B cell (primary cell): ENCODE data around the gene IL25.

Source experiments
- CTCF ChIP-seq: fragments of 200-600 bp; IDR thresholded peaks from one replicate; pipeline ENCODE4 v1.8.0; 2022; ENCODE audit warnings: antibody characterized with exemption, mild to moderate bottlenecking
- EZH2 ChIP-seq: IDR thresholded peaks from 2 replicates; pipeline ENCODE4 v1.6.1; 2012; ENCODE audit warnings: borderline replicate concordance, low read depth, mild to moderate bottlenecking, moderate library complexity, low read length; ENCODE audit not compliant: insufficient read depth, poor library complexity, severe bottlenecking

GRCh38 chr14:23351681-23352505 is 20.7 kb upstream of the IL25 start:
- TF ChIP-seq CTCF (no peak), EZH2 (no peak)
